Endothelial cell (in vitro differentiated cells): Measurements from ENCODE around the gene ABCA1. TPM values are rescaled to one million over a fixed set of nuclear protein-coding genes. Genes with fewer than 3 reads are reported as not detected.
"Not testable (repeated sequence)": the region's sequence is repeated elsewhere in the genome, so short reads cannot be mapped to it uniquely, and the experiment has no call there.

Experiments
- DNase-seq: peaks from one replicate; pipeline ENCODE4 v3.0.0; 2021; ENCODE audit warnings: low spot score
- H3K27ac Mint-ChIP-seq: one replicate; pipeline ENCODE4 v1.8.0; 2021; ENCODE audit warnings: mixed read lengths, inconsistent platforms; ENCODE audit not compliant: unreplicated experiment
- H3K27me3 Mint-ChIP-seq: one replicate; pipeline ENCODE4 v1.8.0; 2021; ENCODE audit warnings: mild to moderate bottlenecking, moderate library complexity, mixed read lengths, inconsistent platforms; ENCODE audit not compliant: unreplicated experiment
- H3K36me3 Mint-ChIP-seq: one replicate; pipeline ENCODE4 v1.8.0; 2021; ENCODE audit warnings: mild to moderate bottlenecking, low read depth, mixed read lengths, inconsistent platforms; ENCODE audit not compliant: unreplicated experiment
- H3K4me1 Mint-ChIP-seq: one replicate; pipeline ENCODE4 v1.8.0; 2021; ENCODE audit warnings: mild to moderate bottlenecking, mixed read lengths, inconsistent platforms; ENCODE audit not compliant: unreplicated experiment
- H3K4me3 Mint-ChIP-seq: one replicate; pipeline ENCODE4 v1.8.0; 2021; ENCODE audit warnings: mild to moderate bottlenecking, mixed read lengths, inconsistent platforms; ENCODE audit not compliant: unreplicated experiment
- H3K9me3 Mint-ChIP-seq: one replicate; pipeline ENCODE4 v1.8.0; 2021; ENCODE audit warnings: mixed read lengths, inconsistent platforms; ENCODE audit not compliant: unreplicated experiment
- CTCF ChIP-seq: fragments of 200-600 bp; sonication (generic); IDR thresholded peaks from one replicate; pipeline ENCODE4 v1.5.0; 2021; ENCODE audit warnings: antibody characterized with exemption; ENCODE audit not compliant: unreplicated experiment
- long read RNA-seq: library from polyadenylated mRNA; unstranded; transcript quantifications from one replicate; pipeline ENCODE4 v2.0.0, GENCODE V29; 2020; ENCODE audit not compliant: unreplicated experiment
- total RNA-seq: library from RNA; stranded (reverse); fragmentation: NEBNext Ultra II Directional; extraction: Animal tissue kit (Norgen Biotek cat#: 25700); gene quantifications from one replicate; pipeline ENCODE4 v1.2.1, GENCODE V29; 2021; ENCODE audit not compliant: unreplicated experiment

The ABCA1 gene
- total RNA-seq = 171 TPM
- long read RNA-seq, partial matches to known transcripts = 1 of 10 reads
- long read RNA-seq, other reads (novel, unspliced or antisense) = 9 of 10 reads

- peak; percentile 89 for DNase-seq
Observed at GRCh38 chr9:104927912-104928740, at the start of gene ABCA1. TSS of gene ABCA1 (minus strand) at chr9:104928155. CDS start at chr9:104903679, 24,476 bp downstream.

DNA sequence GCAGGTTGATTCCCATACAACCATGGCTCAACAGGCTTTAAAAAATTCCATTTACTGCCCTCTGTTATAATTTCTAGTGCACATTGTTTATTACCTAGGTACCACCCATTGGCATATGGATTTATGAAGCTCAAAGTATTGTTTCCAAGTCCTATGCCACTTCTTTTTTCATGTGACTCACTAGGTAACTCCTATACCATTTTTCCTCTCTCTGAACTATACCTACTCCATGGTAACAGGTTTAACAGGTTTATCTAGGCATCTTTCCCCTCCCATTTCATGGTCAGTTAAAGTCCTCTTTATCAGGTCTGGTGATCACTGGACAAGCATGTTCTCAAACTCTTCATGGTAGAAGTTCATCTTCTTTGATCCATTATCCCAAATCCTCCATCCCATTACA, 49.6 kb upstream of the ABCA1 start:
- Mint-ChIP-seq H3K27me3 (no peaks in the 10 kb centered on the region), H3K9me3 (no peaks in the 10 kb centered on the region), H3K4me3 (no peak overlapping the region), H3K36me3 (no peaks in the 10 kb centered on the region), H3K27ac (no peak overlapping the region), H3K4me1 (peaks cover 7% of the 10 kb centered on the region)
- no peak for DNase-seq
- TF ChIP-seq CTCF = no peak

More at GRCh38 chr9:104927912-104928740, at the start of gene ABCA1:
- Mint-ChIP-seq H3K4me1 (peaks cover 23% of the 10 kb centered on the region), H3K27ac (peak within 1 kb of the TSS; percentile 99), H3K9me3 (no peaks in the 10 kb centered on the region), H3K4me3 (peak within 1 kb of the TSS; percentile 100), H3K36me3 (peaks cover 4% of the 10 kb centered on the region), H3K27me3 (peaks cover 15% of the 10 kb centered on the region)
- TF ChIP-seq CTCF = no peak

GRCh38 chr9:104977168-104977567, 49.2 kb upstream of the ABCA1 start:
- H3K36me3 Mint-ChIP-seq = no peaks in the 10 kb centered on the region
- H3K4me3 Mint-ChIP-seq = no peak overlapping the region
- no peak for TF ChIP-seq CTCF
- DNase-seq = no peak
- no peaks in the 10 kb centered on the region for H3K27me3 Mint-ChIP-seq
- no peak overlapping the region for H3K27ac Mint-ChIP-seq
- peaks cover 10% of the 10 kb centered on the region for H3K4me1 Mint-ChIP-seq
- no peaks in the 10 kb centered on the region for H3K9me3 Mint-ChIP-seq

GRCh38 chr9:104975966-104976595, 48.1 kb upstream of the ABCA1 start:
- H3K27me3 Mint-ChIP-seq, H3K27ac Mint-ChIP-seq, DNase-seq, H3K4me3 Mint-ChIP-seq, H3K9me3 Mint-ChIP-seq, H3K36me3 Mint-ChIP-seq: not testable (repeated sequence)
- peaks cover 10% of the 10 kb centered on the region for H3K4me1 Mint-ChIP-seq

DNA sequence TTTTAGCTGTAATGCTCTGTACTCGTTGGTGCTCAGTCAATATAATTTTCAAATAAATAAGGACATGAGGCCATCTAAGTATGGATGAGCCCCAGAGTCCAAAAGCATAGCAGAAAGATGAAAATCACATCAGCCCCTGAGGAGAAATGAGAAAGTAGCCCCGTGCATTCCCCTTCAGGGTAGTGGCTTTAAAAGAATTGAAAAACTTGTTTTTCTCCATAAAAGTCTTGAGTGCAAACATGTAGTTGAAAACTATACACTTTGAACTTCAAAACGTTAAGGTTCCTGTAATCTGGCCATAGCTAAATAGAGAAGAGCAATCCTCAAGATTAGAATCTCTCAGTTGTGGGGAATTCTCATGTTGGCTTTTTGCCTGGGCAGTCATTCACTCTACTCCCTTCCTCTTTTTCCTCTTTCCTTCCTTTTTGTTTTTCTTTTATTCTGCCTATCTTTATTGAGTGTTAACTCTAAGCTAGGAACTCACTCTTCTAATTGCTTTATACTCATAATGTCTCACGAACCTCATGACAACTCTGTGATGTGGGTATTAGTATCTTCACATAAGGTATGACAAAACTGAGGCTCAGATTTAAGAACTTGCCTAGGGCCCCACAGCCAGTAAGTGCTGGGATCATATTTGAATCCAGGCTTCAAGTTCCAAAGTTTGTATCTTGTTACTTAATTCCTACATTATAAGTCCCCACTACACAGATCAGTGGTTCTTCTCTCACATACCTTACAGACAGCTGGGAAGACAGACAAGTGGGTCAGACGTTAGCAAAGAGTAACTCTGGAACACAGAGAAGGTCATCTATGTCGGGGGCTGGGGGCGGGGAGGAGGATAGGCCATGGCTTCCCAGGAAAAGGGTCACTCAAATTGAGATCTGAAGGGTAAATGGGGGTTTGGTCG, 46.4 kb upstream of the ABCA1 start:
- Mint-ChIP-seq H3K4me1 (peaks cover 17% of the 10 kb centered on the region), H3K9me3 (no peaks in the 10 kb centered on the region), H3K36me3 (no peaks in the 10 kb centered on the region), H3K4me3 (no peak overlapping the region), H3K27me3 (no peaks in the 10 kb centered on the region), H3K27ac (no peak overlapping the region)
- TF ChIP-seq CTCF = no peak
- no peak for DNase-seq
